ENCODE results near the gene MED22.

MED22 gene

DNA sequence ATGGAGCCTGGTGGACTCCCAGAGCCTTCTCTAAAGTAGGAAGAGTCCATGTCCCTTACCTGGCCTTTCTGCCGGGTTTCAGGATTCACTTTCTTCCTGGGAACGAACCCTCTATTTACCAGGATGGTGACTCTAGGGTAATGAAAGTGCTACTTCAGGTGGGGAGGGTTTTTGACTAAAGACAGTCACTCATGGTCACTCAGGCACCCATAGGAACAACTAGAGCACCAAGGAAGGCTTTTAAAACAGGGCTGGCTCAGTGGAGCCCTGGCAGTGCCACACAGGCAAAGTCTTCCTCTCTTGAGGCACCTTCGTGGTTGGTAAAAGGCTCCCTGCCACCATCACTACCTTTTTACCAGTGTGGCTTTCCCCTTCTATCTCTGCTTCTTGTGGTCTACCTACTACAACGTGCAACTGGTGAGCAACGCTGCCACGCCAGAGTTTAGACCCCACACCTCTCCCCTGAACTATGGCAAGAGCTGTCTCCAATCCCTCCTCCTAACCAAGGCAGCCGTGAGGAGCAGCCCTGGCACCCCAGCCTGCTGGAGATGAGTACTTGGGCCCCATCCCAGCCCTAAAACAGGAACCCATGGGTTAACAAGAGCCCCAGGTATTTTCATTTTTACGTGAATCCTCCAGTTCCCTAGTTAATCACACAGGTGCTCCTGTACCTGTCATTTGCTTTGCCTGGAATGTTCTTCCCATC, 4.9 kb upstream of the MED22 start:
- Histone ChIP-seq H3K4me1 (ENCODE audit: low read length) (peaks cover 18% of the 10 kb centered on the region; the same call in 1 of the 2 replicates), H3K9ac (ENCODE audit: low read length) (no peak overlapping the region), H3K27me3 (replicated peaks; ENCODE audit: insufficient read depth, low read length) (no peaks in the 10 kb centered on the region), H2AFZ (ENCODE audit: low read length) (no peak overlapping the region), H3K27ac (ENCODE audit: low read length) (no peak overlapping the region), H4K20me1 (ENCODE audit: insufficient read depth, low read length) (peaks cover 11% of the 10 kb centered on the region), H3K9me3 (replicated peaks; ENCODE audit: insufficient read depth, low read length) (no peaks in the 10 kb centered on the region), H3K4me3 (ENCODE audit: low read length) (no peak overlapping the region), H3K9me2 (replicated peaks; ENCODE audit: insufficient read depth, low read length) (no peaks in the 10 kb centered on the region), H3K4me2 (ENCODE audit: low read depth, low read length) (no peak overlapping the region), H3K36me3 (replicated peaks; ENCODE audit: insufficient read depth, low read length) (peaks cover 17% of the 10 kb centered on the region), H3K79me2 (ENCODE audit: low read length) (peaks cover 61% of the 10 kb centered on the region), H3F3A (ENCODE audit: insufficient read depth, low read length) (peaks cover 70% of the 10 kb centered on the region)
- TF ChIP-seq EZH2 (optimal IDR thresholded peaks at IDR 0.05; ENCODE audit: low read depth, low read length) (no peak), EZH2phosphoT487 (IDR thresholded peaks at IDR 0.05; ENCODE audit: low read length) (no peak)
- TF ChIP-seq, protein P1, sequence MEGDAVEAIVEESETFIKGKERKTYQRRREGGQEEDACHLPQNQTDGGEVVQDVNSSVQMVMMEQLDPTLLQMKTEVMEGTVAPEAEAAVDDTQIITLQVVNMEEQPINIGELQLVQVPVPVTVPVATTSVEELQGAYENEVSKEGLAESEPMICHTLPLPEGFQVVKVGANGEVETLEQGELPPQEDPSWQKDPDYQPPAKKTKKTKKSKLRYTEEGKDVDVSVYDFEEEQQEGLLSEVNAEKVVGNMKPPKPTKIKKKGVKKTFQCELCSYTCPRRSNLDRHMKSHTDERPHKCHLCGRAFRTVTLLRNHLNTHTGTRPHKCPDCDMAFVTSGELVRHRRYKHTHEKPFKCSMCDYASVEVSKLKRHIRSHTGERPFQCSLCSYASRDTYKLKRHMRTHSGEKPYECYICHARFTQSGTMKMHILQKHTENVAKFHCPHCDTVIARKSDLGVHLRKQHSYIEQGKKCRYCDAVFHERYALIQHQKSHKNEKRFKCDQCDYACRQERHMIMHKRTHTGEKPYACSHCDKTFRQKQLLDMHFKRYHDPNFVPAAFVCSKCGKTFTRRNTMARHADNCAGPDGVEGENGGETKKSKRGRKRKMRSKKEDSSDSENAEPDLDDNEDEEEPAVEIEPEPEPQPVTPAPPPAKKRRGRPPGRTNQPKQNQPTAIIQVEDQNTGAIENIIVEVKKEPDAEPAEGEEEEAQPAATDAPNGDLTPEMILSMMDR (IDR thresholded peaks at IDR 0.05; ENCODE audit: low read length) = no peak
- DNase-seq = no peak

DNA sequence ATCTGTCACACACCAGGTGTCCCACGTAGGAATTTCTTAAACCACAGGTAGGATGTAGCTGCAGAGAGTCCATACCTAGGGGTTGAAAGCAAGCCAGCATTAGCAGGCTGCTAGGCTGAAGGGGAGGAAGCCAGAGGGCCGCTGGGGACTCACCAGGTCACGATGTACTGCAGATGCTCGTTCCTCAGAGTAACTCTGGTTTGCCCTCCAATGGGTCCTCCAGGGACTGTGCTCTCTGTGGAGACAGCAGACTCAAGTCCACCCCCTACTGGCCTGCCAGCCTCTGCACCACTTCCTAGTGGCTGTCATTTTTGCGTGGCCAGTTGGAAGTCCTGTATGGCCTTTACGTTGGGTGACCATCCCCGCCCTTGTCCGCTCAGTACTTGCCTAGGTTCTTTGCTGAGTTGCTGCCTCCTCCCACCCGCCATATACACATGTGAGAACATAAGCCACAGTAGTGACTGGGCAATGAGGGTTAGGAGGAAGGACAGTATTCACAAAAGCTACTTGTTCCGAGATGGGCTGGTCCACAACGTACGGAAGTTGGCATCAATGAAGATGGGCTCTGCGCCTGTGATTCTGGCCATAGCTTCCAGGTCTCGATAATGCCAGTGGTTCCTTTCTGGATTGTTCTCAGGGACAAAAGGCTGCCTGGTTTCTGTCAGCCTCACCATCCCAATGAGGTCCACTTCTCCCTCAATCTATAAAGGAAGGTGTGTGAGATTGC, 4.1 kb upstream of the MED22 start:
- no peak overlapping the region for H3K4me2 ChIP-seq (ENCODE audit: low read depth, low read length)
- peaks cover 11% of the 10 kb centered on the region; the same call in 1 of the 2 replicates for H3K4me1 ChIP-seq (ENCODE audit: low read length)
- H3K4me3 ChIP-seq (ENCODE audit: low read length) = no peak overlapping the region
- DNase-seq = peak; percentile 66
- TF ChIP-seq EZH2 (optimal IDR thresholded peaks at IDR 0.05; ENCODE audit: low read depth, low read length) (no peak), EZH2phosphoT487 (IDR thresholded peaks at IDR 0.05; ENCODE audit: low read length) (no peak)
- TF ChIP-seq, protein P1 (IDR thresholded peaks at IDR 0.05; ENCODE audit: low read length) = peak; percentile 62
- H3K27me3 ChIP-seq (replicated peaks; ENCODE audit: insufficient read depth, low read length) = no peaks in the 10 kb centered on the region
- H3K36me3 ChIP-seq (replicated peaks; ENCODE audit: insufficient read depth, low read length) = peaks cover 17% of the 10 kb centered on the region
- H2AFZ ChIP-seq (ENCODE audit: low read length) = no peak overlapping the region
- no peaks in the 10 kb centered on the region for H3K9me2 ChIP-seq (replicated peaks; ENCODE audit: insufficient read depth, low read length)
- H3K79me2 ChIP-seq (ENCODE audit: low read length) = peaks cover 60% of the 10 kb centered on the region
- H3K9ac ChIP-seq (ENCODE audit: low read length) = no peak overlapping the region
- H3F3A ChIP-seq (ENCODE audit: insufficient read depth, low read length) = peaks cover 70% of the 10 kb centered on the region
- H4K20me1 ChIP-seq (ENCODE audit: insufficient read depth, low read length) = peaks cover 11% of the 10 kb centered on the region
- no peak overlapping the region for H3K27ac ChIP-seq (ENCODE audit: low read length)
- no peaks in the 10 kb centered on the region for H3K9me3 ChIP-seq (replicated peaks; ENCODE audit: insufficient read depth, low read length)

DNA sequence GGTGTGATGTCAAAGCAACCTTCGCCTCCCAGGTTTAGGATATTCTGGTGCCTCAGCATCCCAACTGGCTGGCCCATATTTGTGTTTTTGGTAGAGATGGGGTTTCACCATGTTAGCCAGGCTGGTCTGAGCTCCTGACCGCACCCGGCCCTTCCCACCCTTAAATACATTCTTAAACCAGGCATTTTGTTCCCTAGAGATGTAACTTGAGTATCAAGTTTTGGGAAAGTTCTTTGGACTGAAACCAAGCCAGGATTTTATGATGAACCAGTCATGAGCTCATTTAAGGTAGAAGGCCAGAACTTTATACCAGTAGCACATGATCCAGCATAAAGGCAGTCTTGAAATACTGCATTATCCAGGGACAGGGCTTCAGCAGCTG, 3.6 kb upstream of the MED22 start:
- H3K27ac ChIP-seq (ENCODE audit: low read length) = no peak overlapping the region
- H3K9ac ChIP-seq (ENCODE audit: low read length) = no peak overlapping the region
- peaks cover 60% of the 10 kb centered on the region for H3K79me2 ChIP-seq (ENCODE audit: low read length)
- peaks cover 70% of the 10 kb centered on the region for H3F3A ChIP-seq (ENCODE audit: insufficient read depth, low read length)
- peaks cover 13% of the 10 kb centered on the region; the same call in 1 of the 2 replicates for H3K4me1 ChIP-seq (ENCODE audit: low read length)
- H3K4me3 ChIP-seq (ENCODE audit: low read length) = no peak overlapping the region
- TF ChIP-seq EZH2 (optimal IDR thresholded peaks at IDR 0.05; ENCODE audit: low read depth, low read length) = no peak
- no peak for TF ChIP-seq EZH2phosphoT487 (IDR thresholded peaks at IDR 0.05; ENCODE audit: low read length)
- TF ChIP-seq, protein P1 (IDR thresholded peaks at IDR 0.05; ENCODE audit: low read length) = no peak
- peaks cover 17% of the 10 kb centered on the region for H3K36me3 ChIP-seq (replicated peaks; ENCODE audit: insufficient read depth, low read length)
- H4K20me1 ChIP-seq (ENCODE audit: insufficient read depth, low read length) = peaks cover 11% of the 10 kb centered on the region
- no peak for DNase-seq
- no peaks in the 10 kb centered on the region for H3K9me2 ChIP-seq (replicated peaks; ENCODE audit: insufficient read depth, low read length)
- no peak overlapping the region for H3K4me2 ChIP-seq (ENCODE audit: low read depth, low read length)
- H2AFZ ChIP-seq (ENCODE audit: low read length) = no peak overlapping the region
- H3K9me3 ChIP-seq (replicated peaks; ENCODE audit: insufficient read depth, low read length) = no peaks in the 10 kb centered on the region
- H3K27me3 ChIP-seq (replicated peaks; ENCODE audit: insufficient read depth, low read length) = no peaks in the 10 kb centered on the region
